HG02571 (cell line): ENCODE measurements around the gene PHLDB2.
A peak's percentile ranks its signal among the peaks of the same experiment; 100 is the strongest.

ENCODE experiments used
- ATAC-seq: cut with Tn5 transposase; IDR thresholded peaks from one replicate; pipeline ENCODE4 v1.9.1; 2021; ENCODE audit warnings: mild to moderate bottlenecking, moderate library complexity; ENCODE audit not compliant: unreplicated experiment

The PHLDB2 gene

GRCh38 chr3:111850537-111850936 lies 8.5 kb upstream of the PHLDB2 start:
- no peak for ATAC-seq

DNA sequence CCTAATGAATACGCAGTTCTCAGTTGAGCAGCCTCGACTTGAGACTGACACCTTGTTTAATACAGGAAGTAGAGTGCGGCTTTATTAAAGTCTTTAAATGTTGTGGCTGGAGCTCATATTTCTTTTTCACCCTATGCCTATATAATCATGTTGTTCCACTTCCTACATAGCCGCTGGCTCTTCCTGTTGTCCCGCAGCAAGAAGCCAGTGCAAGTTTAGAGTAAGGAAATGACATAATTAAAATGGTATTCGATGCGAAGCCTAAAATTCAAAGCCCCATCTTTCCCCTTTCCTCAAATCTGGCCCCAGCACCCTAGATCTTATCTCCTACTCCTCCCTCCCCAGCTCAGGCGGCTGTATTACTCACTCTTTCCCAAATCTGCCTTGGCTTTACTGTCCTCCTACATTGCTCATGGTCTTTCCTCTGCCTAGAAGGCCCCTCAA lies 7.5 kb upstream of the PHLDB2 start:
- ATAC-seq: no peak

- no peak for ATAC-seq
These were observed 6.5 kb upstream of the PHLDB2 start for GRCh38 chr3:111852540-111852939.

- no peak for ATAC-seq
These were observed 6.0 kb upstream of the PHLDB2 start for GRCh38 chr3:111853068-111853467.

- no peak for ATAC-seq
These were observed 4.1 kb upstream of the PHLDB2 start for GRCh38 chr3:111854990-111855389.

GRCh38 chr3:111856501-111856900 lies 2.6 kb upstream of the PHLDB2 start:
- no peak for ATAC-seq

DNA sequence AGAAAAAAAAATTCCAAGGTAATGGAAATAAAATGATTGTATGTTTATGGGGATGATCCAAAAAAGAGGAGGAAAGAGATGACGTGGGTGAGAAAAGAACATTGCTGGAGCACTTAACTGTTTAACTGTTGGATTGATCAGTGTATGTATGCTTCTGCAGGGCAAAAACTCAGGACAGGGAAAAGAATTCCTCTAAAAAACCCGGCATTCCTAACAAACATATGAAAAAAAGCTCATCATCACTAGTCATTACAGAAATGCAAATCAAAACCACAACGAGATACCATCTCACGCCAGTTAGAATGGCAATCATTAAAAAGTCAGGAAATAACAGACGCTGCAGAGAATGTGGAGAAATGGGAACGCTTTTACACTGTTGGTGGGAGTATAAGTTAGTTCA lies 1.6 kb upstream of the PHLDB2 start:
- no peak for ATAC-seq

GRCh38 chr3:111858642-111859041 lies 423 bp upstream of the PHLDB2 start:
- no peak for ATAC-seq

DNA sequence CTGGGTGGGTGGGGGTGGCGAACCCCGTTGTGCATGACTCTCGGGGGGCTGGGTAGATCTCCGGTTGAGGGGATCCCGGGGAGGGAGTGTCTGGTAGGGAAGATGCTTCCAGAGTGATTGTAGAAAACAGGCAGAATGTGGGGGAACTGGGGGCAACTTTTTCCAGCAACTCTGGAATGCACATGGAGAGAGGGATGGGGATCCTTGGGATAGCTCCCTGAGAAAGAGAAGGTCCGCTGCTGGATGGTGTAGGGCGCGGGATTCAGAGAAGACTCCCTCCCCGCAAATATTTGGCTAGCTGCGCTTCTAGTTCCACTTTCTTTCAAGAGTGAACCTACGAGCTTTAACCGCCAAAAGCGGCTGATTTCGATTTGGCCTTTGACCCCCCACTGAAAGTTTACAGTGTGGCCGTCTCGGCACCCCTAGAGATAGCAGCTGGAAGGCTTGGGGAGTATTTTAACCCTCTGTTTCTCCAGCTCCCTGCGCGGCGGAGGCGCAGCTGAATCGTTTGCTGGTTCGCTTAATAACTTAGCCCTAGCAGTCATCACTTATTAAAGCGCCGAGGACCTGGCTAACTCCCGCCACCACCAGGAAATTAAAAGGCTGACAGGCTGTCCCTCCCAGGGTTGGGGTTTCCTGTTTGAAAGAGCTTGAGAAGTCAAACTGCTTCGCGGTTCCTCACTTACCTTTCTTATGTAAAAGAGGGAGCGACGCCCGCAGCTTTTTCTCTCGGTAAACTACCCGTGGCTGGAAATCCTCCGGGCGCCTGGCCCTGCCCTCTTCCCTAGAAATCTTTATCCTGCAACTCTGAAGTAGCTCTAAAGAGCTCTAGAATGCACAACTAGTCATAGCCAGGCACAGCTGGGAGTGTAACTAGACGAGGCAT lies 1.2 kb downstream of the PHLDB2 start:
- ATAC-seq: peak; percentile 81

GRCh38 chr3:111861391-111861790 lies 2.3 kb downstream of the PHLDB2 start:
- ATAC-seq: no peak

DNA sequence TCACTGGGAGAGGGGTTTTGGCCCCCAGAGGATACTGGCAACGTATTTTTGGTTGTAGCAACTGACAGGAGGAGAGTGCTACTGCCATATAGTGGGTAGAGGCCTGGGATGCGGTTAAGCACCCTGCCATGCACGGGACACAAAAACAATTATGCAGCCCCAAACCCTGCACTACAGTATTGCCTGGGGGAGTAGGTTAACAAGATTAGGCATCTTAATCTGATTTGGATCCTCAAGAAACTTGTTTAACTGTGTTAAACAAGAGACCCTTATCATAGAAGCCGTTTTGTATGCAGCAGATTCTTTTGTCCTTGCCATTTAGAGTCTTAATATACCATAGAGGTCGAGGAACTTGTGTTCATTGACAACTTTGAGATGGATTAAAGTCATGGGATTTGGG lies 3.4 kb downstream of the PHLDB2 start:
- no peak for ATAC-seq

DNA sequence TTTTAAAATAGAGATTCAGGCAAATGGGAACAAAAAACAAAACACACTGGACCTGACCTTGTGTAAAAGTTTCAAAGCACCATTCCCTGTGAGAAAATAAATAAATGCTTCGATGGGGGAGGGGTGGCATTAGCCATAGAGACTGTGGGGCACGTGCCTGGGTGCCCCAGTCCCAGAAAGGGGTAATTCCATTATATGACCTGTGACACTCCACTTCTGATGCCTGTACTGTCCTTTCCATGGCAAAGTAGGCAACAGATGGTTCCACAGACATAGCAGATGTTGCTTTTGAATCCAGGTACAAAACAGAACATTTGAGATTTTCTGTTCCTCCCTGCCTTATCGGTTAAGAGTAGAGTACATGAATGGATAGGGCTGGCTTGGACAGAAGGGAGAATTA lies 3.9 kb downstream of the PHLDB2 start:
- no peak for ATAC-seq

- no peak for ATAC-seq
These were observed 5.1 kb downstream of the PHLDB2 start for GRCh38 chr3:111863942-111864694.

- ATAC-seq: no peak
These were observed 6.0 kb downstream of the PHLDB2 start for GRCh38 chr3:111864821-111865656.

- no peak for ATAC-seq
These were observed 8.9 kb downstream of the PHLDB2 start for GRCh38 chr3:111867889-111868426.

GRCh38 chr3:111870620-111871019 lies 11.6 kb downstream of the PHLDB2 start:
- ATAC-seq: no peak

- no peak for ATAC-seq
These were observed 13.0 kb downstream of the PHLDB2 start for GRCh38 chr3:111871809-111872623.

- ATAC-seq: no peak
These were observed 13.9 kb downstream of the PHLDB2 start for GRCh38 chr3:111872979-111873378.

DNA sequence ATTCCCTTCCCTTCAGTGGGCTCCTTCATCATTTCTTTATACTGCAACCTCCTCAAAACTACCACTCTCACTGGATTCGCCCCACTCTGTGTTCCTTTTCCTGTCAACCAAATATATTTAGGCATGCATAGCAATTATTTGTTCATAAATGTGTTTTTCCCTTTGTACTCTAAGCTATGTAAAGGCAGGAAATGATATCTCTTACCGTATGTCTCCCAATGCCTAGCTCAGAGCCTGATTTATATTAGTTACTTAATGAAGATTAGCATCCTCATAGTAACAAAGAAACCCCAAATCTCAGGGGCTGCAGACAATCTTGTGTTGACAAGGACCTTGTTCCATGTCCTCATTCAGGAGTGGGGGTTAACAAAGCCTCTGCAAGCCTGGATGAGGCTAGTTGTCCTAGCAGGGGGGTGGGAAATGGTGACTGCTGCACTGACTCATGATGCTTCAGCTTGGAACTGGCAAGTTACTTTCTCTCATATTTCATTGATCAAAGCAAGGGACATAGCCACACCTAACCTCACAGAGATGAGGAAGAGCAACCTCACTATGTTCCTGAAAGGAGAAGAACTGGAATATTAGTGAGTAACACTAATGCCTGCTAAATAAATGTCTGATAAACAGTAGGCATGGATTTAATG lies 15.2 kb downstream of the PHLDB2 start:
- no peak for ATAC-seq

DNA sequence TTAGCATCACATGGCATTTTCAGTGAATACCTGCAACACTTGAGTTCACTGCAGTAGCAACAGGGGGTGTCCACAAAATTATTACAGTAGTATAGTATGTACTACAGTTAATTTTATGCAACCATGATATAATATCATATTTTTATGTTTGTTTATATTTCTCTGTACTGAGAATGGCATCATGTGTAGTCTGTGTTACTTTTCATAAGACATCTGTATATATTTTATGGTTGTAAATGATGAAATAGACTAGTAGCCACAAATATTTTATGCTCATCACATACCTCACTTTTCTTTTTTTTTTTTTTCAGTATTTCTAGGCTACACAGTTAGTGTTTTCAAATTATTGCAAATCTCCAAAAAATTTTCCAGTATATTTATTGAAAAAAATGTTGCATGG lies 22.4 kb downstream of the PHLDB2 start:
- ATAC-seq: no peak
